HEK293 (cell line): ENCODE data around the gene SETD4.

Experiments
- CTCF ChIA-PET: fragments of 350-600 bp; formaldehyde crosslinking; extraction: SDS; loops from one replicate; lab custom pipeline; 2021; ENCODE audit warnings: antibody characterized with exemption; lab: Yijun Ruan, JAX
- POLR2A ChIA-PET: fragments of 300-600 bp; formaldehyde crosslinking; extraction: SDS; loops from one replicate; lab custom pipeline; 2020; ENCODE audit warnings: antibody characterized with exemption, inconsistent platforms; lab: Yijun Ruan, JAX
- H3K27ac ChIP-seq: fragments of 200-500 bp; sonication (Bioruptor generic); 2 replicates; pipeline ENCODE4 v1.5.1; 2014; ENCODE audit warnings: low read depth, low read length, control low read depth, inconsistent platforms; ENCODE audit errors: extremely low read depth
- H3K36me3 ChIP-seq, 2 experiments: fragments of 200-500 bp in 1 of 2; sonication (Bioruptor generic) in 1 of 2; 1 replicate in 1 of 2; 2 replicates in 1 of 2; pipeline ENCODE4 v1.5.1; 2014 to 2017; ENCODE audit warnings: inconsistent platforms in 2 of 2, low read length in 2 of 2; ENCODE audit not compliant: control insufficient read depth in 2 of 2, insufficient read depth in 1 of 2
- H3K4me1 ChIP-seq: fragments of 200-500 bp; sonication (Bioruptor generic); 2 replicates; pipeline ENCODE4 v1.5.1; 2014; ENCODE audit warnings: mild to moderate bottlenecking, low read length, inconsistent platforms; ENCODE audit not compliant: control insufficient read depth, insufficient read depth
- H3K4me3 ChIP-seq: 2 replicates; pipeline ENCODE4 v1.5.1; 2011; ENCODE audit warnings: low read depth, mild to moderate bottlenecking, control low read depth, low read length, moderate library complexity
- H3K9me3 ChIP-seq: fragments of 200-500 bp; sonication (Bioruptor generic); 2 replicates; pipeline ENCODE4 v1.5.1; 2014; ENCODE audit warnings: low read depth, low read length, inconsistent platforms; ENCODE audit not compliant: control insufficient read depth, insufficient read depth
- HOXC10 ChIP-seq: sonication (generic); formaldehyde crosslinking; IDR thresholded peaks from 2 replicates; pipeline ENCODE4 v1.8.1; 2023; ENCODE audit warnings: mild to moderate bottlenecking, missing genetic modification reagents
- OVOL3 ChIP-seq: fragments of 450-650 bp; formaldehyde crosslinking; IDR thresholded peaks from 2 replicates; pipeline ENCODE4 v1.5.1; 2016; ENCODE audit warnings: missing biosample characterization, missing genetic modification characterization
- SETDB1 ChIP-seq: IDR thresholded peaks from one replicate; pipeline ENCODE4 v1.6.1; 2017; ENCODE audit warnings: mild to moderate bottlenecking, low read length, moderate library complexity, mixed read lengths; ENCODE audit not compliant: insufficient read length
- SP2 ChIP-seq: fragments of 450-650 bp; formaldehyde crosslinking; IDR thresholded peaks from 2 replicates; pipeline ENCODE4 v1.5.1; 2016; ENCODE audit warnings: missing biosample characterization, missing genetic modification characterization
- ZBTB21 ChIP-seq: fragments of 450-650 bp; formaldehyde crosslinking; IDR thresholded peaks from 2 replicates; pipeline ENCODE4 v1.5.1; 2017; ENCODE audit warnings: missing biosample characterization, missing genetic modification characterization
- ZBTB49 ChIP-seq: fragments of 450-650 bp; formaldehyde crosslinking; IDR thresholded peaks from 2 replicates; pipeline ENCODE4 v1.5.1; 2016; ENCODE audit warnings: missing biosample characterization, missing genetic modification characterization, low read depth
- ZFP41 ChIP-seq: fragments of 450-650 bp; formaldehyde crosslinking; IDR thresholded peaks from 2 replicates; pipeline ENCODE4 v1.5.1; 2016; ENCODE audit warnings: missing biosample characterization, missing genetic modification characterization, borderline replicate concordance
- ZNF133 ChIP-seq: fragments of 450-650 bp; formaldehyde crosslinking; IDR thresholded peaks from 2 replicates; pipeline ENCODE4 v1.5.1; 2016; ENCODE audit warnings: missing biosample characterization, missing genetic modification characterization
- ZNF148 ChIP-seq: fragments of 450-650 bp; formaldehyde crosslinking; IDR thresholded peaks from 2 replicates; pipeline ENCODE4 v1.5.0; 2017; ENCODE audit warnings: missing biosample characterization, missing genetic modification characterization, borderline replicate concordance
- ZNF184 ChIP-seq: fragments of 450-650 bp; IDR thresholded peaks from 2 replicates; pipeline ENCODE4 v1.5.1; 2018; ENCODE audit warnings: missing biosample characterization, mild to moderate bottlenecking, missing genetic modification characterization
- ZNF19 ChIP-seq: fragments of 450-650 bp; formaldehyde crosslinking; IDR thresholded peaks from 2 replicates; pipeline ENCODE4; 2016; ENCODE audit warnings: missing biosample characterization, missing genetic modification characterization, low read depth
- ZNF26 ChIP-seq: fragments of 450-650 bp; formaldehyde crosslinking; IDR thresholded peaks from 2 replicates; pipeline ENCODE4 v1.5.1; 2016; ENCODE audit warnings: missing biosample characterization, missing genetic modification characterization
- ZNF274 ChIP-seq, 2 experiments: fragments of 200-500 bp in 1 of 2; fragments of 450-650 bp in 1 of 2; sonication (Bioruptor generic) in 1 of 2; formaldehyde crosslinking in 1 of 2; IDR thresholded peaks; 2 replicates each; pipeline versions ENCODE4 v1.5.1 to v1.6.1; 2014 to 2016; ENCODE audit warnings: borderline replicate concordance in 1 of 2, inconsistent platforms in 1 of 2, low read length in 1 of 2, missing biosample characterization in 1 of 2, missing genetic modification characterization in 1 of 2
- ZNF341 ChIP-seq: fragments of 450-650 bp; formaldehyde crosslinking; IDR thresholded peaks from 2 replicates; pipeline ENCODE4; 2016; ENCODE audit warnings: low read depth, missing biosample characterization, missing genetic modification characterization
- ZNF426 ChIP-seq: fragments of 450-650 bp; formaldehyde crosslinking; IDR thresholded peaks from 2 replicates; pipeline ENCODE4 v1.5.1; 2017; ENCODE audit warnings: missing biosample characterization, missing genetic modification characterization, mild to moderate bottlenecking, inconsistent platforms, moderate library complexity
- ZNF521 ChIP-seq: fragments of 450-650 bp; formaldehyde crosslinking; IDR thresholded peaks from 2 replicates; pipeline ENCODE4 v1.5.1; 2017; ENCODE audit warnings: missing biosample characterization, mild to moderate bottlenecking, missing genetic modification characterization
- ZNF571 ChIP-seq: fragments of 450-650 bp; formaldehyde crosslinking; IDR thresholded peaks from 2 replicates; pipeline ENCODE4 v1.5.0; 2017; ENCODE audit warnings: missing biosample characterization, missing genetic modification characterization
- ZNF624 ChIP-seq: fragments of 450-650 bp; formaldehyde crosslinking; IDR thresholded peaks from 2 replicates; pipeline ENCODE4 v1.5.1; 2017; ENCODE audit warnings: missing biosample characterization, missing genetic modification characterization
- ZNF626 ChIP-seq: fragments of 450-650 bp; sonication (Bioruptor Pico); formaldehyde crosslinking; IDR thresholded peaks from 2 replicates; pipeline ENCODE4 v1.5.1; 2018; ENCODE audit warnings: missing biosample characterization, missing genetic modification characterization, inconsistent platforms
- ZNF654 ChIP-seq: fragments of 450-650 bp; formaldehyde crosslinking; IDR thresholded peaks from 2 replicates; pipeline ENCODE4 v1.5.1; 2016; ENCODE audit warnings: low read depth, missing biosample characterization, missing genetic modification characterization
- ZNF701 ChIP-seq: fragments of 450-650 bp; formaldehyde crosslinking; IDR thresholded peaks from 2 replicates; pipeline ENCODE4 v1.5.1; 2016; ENCODE audit warnings: missing biosample characterization, missing genetic modification characterization
- ZNF76 ChIP-seq: fragments of 450-650 bp; formaldehyde crosslinking; IDR thresholded peaks from 2 replicates; pipeline ENCODE4; 2016; ENCODE audit warnings: low read depth, missing biosample characterization, missing genetic modification characterization, borderline replicate concordance
- ZNF768 ChIP-seq: fragments of 450-650 bp; formaldehyde crosslinking; IDR thresholded peaks from 2 replicates; pipeline ENCODE4 v1.5.1; 2018; ENCODE audit warnings: missing biosample characterization, mild to moderate bottlenecking, missing genetic modification characterization

Gene SETD4

GRCh38 chr21:36079671-36080070, 19.3 kb upstream of the SETD4 start:
- H3K9me3 ChIP-seq: no peaks in the 10 kb centered on the region
- no peak overlapping the region for H3K27ac ChIP-seq
- no peaks in the 10 kb centered on the region for H3K36me3 ChIP-seq
- ChIA-PET POLR2A (interaction anchor here (0.6 kb wide), 1 partner anchor 337 kb away, joined by 3 read pairs; no protein-coding TSS in a partner anchor), CTCF (interaction anchor here (0.6 to 1.5 kb wide), 5 partner anchors 23 to 1170 kb away, joined by 3 to 6 read pairs (median 4); no protein-coding TSS in a partner anchor)
- no peak overlapping the region for H3K4me3 ChIP-seq
- H3K4me1 ChIP-seq: no peaks in the 10 kb centered on the region
- TF ChIP-seq ZNF701 (tag by site-specific recombination) (no peak), OVOL3 (tag by site-specific recombination) (no peak), ZNF19 (tag by site-specific recombination) (no peak), ZNF571 (tag by site-specific recombination) (no peak), ZNF521 (tag by site-specific recombination) (no peak), ZNF626 (tag by site-specific recombination) (no peak), ZNF133 (no peak), SP2 (no peak), ZNF768 (no peak), ZNF148 (tag by site-specific recombination) (no peak), ZNF341 (tag by site-specific recombination) (no peak), ZNF76 (tag by site-specific recombination) (no peak), ZFP41 (tag by site-specific recombination) (no peak), ZNF26 (tag by site-specific recombination) (no peak), ZNF184 (tag by site-specific recombination) (no peak), ZBTB21 (tag by site-specific recombination) (no peak)

- no peaks in the 10 kb centered on the region for H3K36me3 ChIP-seq
- POLR2A ChIA-PET: interaction anchor here (0.6 to 1.0 kb wide), 2 partner anchors 9 to 338 kb away, joined by 3 read pairs; partner anchors contain the start of gene CBR1
- no peaks in the 10 kb centered on the region for H3K4me1 ChIP-seq
- TF ChIP-seq HOXC10 (no peak), SETDB1 (peak; percentile 21)
- no peaks in the 10 kb centered on the region for H3K9me3 ChIP-seq
- no peak overlapping the region for H3K4me3 ChIP-seq
- CTCF ChIA-PET: interaction anchor here (0.6 to 2.4 kb wide), 6 partner anchors 22 to 1169 kb away, joined by 3 to 10 read pairs (median 5); no protein-coding TSS in a partner anchor
- no peak overlapping the region for H3K27ac ChIP-seq
Observed at GRCh38 chr21:36079010-36079649, 18.8 kb upstream of the SETD4 start.

- Histone ChIP-seq H3K27ac (no peak overlapping the region), H3K36me3 (peaks cover 0 to 8% of the 10 kb centered on the region in 2 experiments; a peak in 2 of 3 replicates), H3K4me1 (no peaks in the 10 kb centered on the region), H3K9me3 (no peaks in the 10 kb centered on the region), H3K4me3 (no peak overlapping the region)
- ChIA-PET POLR2A (interaction anchor here (0.6 to 2.1 kb wide), 4 partner anchors 8 to 642 kb away, joined by 3 to 6 read pairs (median 4); partner anchors contain the start of genes CBR1 and SETD4), CTCF (interaction anchor here (0.6 to 2.4 kb wide), 4 partner anchors 10 to 47 kb away, joined by 3 to 10 read pairs (median 6); no protein-coding TSS in a partner anchor)
- TF ChIP-seq ZNF654 (tag by site-specific recombination) (no peak), ZBTB49 (tag by site-specific recombination) (no peak), ZNF426 (tag by site-specific recombination) (no peak), ZNF624 (tag by site-specific recombination) (no peak), ZNF274 (IDR thresholded peaks at IDR 0.05; ENCODE audit: low read length) (no peak), ZNF274 (tag by site-specific recombination; IDR thresholded peaks at IDR 0.05; ENCODE audit: borderline replicate concordance) (no peak)
Observed at GRCh38 chr21:36077758-36078157, 17.4 kb upstream of the SETD4 start.
